GM19193 (cell line): ENCODE measurements around the gene SLC25A41.

ENCODE experiments used
- POLR2A ChIP-seq: IDR thresholded peaks from 4 replicates; pipeline ENCODE4 v1.6.1; 2011; ENCODE audit not compliant: insufficient read depth, insufficient read length; ENCODE audit errors: extremely low read depth

Gene SLC25A41

DNA sequence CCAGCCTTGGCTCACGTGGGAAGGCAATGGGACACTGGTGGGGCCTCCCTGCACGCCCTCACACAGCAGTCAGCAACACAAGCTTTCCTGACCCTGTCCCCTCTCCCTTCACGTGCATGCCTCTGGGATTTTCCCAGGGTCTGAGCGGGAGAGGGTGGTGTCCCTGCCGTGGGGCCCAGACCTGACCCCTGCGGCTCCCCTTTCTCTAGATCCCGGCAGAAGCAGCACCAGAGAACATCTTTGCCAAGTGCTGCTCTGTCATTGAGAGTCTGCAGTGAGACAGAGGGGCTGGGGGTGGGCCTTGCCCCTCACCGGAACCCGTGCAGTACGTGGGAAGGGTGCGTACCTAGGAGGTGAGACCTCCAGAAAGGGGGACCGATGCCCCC lies 21.5 kb downstream of the SLC25A41 start:
- TF ChIP-seq POLR2A = peak; percentile 3

GRCh38 chr19:6409346-6409745 lies 24.2 kb downstream of the SLC25A41 start:
- no peak for TF ChIP-seq POLR2A

DNA sequence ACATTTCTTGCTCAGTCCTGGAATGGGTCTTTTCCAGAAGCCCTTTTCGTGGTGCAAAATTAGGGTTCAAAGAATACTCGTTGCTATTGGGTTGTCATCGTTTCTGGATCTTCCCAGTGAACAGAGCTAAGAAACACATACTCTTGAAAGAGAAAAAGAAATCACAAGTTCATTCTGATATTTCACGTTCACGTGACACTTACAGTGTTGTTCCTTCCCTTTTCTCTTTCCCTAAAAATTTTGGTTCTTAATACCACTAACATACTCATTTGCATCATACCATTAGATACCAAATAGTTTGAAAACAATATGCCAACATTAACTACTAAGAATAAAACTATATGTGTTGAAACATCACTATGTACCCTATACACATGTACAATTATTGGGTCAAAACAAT lies 27.2 kb downstream of the SLC25A41 start:
- no peak for TF ChIP-seq POLR2A

DNA sequence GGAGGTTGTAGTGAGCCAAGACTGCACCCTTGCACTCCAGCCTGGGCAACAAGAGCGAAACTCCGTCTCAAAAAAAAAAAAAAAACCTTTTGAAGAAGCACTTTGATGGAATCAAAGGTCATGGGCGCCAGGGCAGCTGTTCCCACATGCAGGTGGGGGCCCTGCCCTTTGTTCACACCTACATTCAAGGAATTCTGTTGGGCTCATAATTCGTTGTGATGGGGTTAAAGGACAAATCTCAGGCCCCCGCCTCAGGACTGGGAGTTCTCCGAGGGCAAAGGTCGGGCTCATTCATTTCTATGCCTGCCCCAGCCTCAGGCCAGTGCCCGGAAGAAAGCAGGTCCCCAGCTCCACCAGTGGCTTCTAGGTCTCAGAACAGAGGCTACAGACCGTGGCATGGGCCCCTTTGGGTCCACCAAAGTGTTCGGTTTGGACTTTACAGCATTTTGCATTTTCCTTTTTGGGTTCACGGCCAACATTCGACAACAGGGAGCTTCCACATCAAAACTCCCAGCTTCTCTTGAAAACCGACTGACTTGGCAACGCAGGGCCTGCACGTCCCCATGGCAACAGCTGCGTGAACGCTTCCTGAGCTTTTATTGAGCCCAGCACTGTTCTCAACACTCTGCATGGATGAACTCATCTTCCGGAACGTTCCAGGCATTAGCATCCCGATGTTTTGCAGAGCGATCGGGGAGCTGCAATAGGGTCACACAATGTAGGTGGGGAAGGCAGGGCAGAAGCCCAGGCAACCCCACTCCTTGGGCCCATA lies 30.5 kb downstream of the SLC25A41 start:
- TF ChIP-seq POLR2A = no peak

GRCh38 chr19:6402058-6402457 lies 31.5 kb downstream of the SLC25A41 start:
- TF ChIP-seq POLR2A = no peak

- TF ChIP-seq POLR2A = no peak
Observed at GRCh38 chr19:6396305-6396704, 37.3 kb downstream of the SLC25A41 start.

- no peak for TF ChIP-seq POLR2A
Observed at GRCh38 chr19:6394831-6395230, 38.7 kb downstream of the SLC25A41 start.

DNA sequence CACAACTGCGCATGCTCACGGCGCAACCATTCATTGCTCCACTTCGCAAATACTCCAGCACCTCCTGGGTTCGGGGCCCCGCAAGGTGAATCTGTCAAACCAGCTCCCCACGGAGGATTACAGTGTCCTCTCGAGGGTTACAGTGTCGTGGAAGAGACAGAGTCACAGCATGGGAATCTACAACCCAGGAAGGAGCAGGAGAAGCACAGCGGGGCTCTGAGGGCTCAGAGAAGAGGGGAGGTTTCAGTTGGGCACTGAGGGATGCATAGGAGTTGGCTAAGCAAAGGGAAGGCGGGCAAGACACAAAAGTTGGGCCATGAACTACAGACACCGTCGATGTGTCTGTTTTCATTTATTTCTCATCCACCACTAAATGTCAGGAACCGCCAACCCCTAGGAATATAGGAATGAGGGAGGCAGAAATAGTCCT lies 39.6 kb downstream of the SLC25A41 start:
- no peak for TF ChIP-seq POLR2A

DNA sequence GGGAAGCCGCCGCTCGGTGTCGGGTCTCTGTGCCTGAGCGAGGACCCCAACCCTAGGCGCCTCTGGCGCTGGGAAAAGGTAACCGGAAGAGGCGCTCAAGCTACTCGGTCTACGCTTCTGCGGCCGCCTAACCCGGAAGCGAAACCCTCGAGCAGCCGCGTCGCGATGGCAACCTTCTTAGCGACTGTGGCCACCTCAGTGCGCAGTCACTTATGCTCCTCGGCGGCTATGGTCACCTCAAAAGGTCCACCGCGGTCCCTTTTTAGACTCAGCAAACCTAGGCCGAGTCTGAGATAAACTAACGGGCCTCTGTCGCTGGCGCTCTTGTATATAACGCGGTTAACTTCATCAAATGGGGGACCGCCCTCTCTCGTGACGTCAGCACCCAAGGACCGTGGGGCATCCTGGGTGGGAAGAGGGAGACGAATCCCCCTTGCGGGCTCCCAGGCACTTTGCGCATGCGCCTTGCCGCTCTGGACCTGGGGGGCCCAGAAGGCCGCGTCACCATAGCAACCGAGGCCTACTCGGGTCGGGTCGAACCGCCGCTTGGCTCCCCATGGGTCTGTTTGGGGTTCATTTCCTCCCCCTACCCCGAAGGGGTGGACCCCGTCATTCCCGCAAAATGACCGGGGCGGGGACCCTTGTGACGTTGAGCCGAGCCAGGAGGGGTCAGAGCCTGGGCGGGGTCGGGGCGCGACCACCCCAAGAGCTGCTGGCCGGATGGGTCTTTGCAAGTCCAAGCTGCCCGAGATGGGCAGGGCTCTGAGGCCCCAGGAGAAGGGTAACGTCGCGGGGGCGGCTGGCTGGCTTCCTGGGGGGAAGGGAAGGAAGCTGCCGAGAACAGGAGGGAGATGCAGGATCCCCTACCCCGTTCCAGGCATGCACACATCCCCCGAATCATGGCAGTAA lies 40.2 kb downstream of the SLC25A41 start, which contains the start of gene GTF2F1:
GTF2F1 (minus strand) TSS at position 91 of the 909 bp plus-strand sequence. CDS start 169 bp downstream, outside the sequence.
- peak; percentile 51 for TF ChIP-seq POLR2A

DNA sequence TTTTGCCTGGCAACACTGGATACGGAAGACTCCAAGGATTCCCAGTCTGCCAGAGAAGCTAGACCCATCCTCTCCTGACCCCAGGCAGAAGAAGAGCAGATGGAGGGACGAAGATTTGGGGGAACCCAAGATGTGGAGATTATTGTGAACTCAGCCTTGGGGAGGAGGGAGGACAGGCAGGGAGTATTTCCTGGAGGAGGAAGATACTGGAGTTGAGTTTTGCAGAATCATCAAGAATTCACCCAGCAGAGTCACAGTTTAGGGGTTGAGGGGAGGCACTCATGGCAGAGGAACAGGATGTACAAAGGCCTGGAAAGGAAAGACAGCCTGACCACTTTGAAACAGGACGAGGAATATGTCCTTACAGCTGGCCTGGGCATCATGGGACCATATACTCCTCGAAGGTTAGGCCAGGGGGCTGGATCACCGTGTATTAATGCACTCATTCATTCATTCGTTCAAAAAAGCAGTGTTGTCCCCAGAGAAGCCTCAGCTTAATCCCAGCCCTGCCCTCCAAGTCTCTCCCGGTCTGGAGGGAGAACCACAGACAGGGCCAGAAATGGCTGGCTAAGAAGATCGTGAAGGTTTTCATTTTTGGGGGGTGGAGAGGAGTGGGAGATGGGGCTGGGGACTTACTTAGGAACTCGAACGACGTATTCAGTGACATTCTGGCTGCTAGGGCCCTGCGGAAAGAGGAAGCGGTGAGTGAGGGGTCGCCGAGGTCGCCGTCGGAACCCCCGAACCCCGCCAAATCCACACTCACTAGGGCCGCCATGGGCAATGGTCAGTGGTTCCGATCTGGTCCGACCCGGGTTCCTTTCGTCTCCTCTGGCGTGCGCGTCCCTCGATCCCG lies 41.1 kb downstream of the SLC25A41 start:
- TF ChIP-seq POLR2A = no peak

- TF ChIP-seq POLR2A = no peak
Observed at GRCh38 chr19:6387372-6387771, 46.2 kb downstream of the SLC25A41 start.

GRCh38 chr19:6384381-6384780 lies 49.2 kb downstream of the SLC25A41 start:
- TF ChIP-seq POLR2A = no peak

- no peak for TF ChIP-seq POLR2A
Observed at GRCh38 chr19:6383188-6383587, 50.4 kb downstream of the SLC25A41 start.

GRCh38 chr19:6381030-6381750 lies 52.4 kb downstream of the SLC25A41 start:
- no peak for TF ChIP-seq POLR2A
